Measurements from ENCODE around the gene KDM4C.
"Not testable (repeated sequence)": the region's sequence is repeated elsewhere in the genome, so short reads cannot be mapped to it uniquely, and the experiment has no call there.

Gene KDM4C

DNA sequence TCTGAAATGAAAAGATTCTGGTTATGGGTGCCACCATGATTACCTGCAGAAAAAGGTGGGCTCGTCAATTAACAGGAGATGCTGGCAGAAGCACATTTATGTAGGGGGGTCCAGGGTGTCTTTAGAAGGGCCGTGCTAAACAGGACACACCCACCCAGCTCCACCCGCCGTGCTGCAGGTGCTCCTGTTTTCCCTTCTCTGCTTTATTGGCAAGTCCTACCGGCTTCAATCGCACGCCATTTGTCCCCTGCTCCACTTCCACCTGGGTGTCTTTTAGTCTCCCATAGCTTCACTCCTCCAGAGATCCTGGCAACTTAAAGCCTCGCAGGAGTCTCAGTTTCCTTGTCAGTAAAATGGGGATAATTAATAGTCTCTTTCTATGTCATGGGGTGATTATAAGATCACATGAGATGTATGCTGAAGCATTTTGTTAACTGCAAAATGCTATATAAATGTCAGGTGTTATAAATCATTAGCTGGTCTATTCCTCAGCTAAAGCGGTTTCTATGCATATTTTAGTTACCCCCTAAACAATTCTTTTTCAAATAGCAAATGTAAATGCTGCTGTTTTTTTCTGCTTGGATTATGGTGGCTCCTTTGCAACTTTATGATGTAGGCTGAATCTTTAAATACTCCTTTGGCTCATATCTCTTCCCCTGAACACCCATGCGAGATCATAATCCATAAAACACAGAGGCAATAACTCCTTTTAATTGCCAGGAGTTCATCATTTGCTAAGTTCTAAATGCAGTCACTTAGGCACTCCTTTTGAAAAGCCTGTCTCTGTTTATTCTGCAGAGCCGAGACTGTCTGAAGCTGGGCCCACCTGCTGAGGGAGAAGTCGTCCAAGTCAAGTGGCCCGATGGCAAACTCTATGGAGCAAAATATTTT, 406.9 kb downstream of the KDM4C start:
- no peak for ATAC-seq
- Mint-ChIP-seq H3K9me3 (no peaks in the 10 kb centered on the region), H3K36me3 (peaks cover 68% of the 10 kb centered on the region), H3K4me3 (no peak overlapping the region), H3K27ac (peak overlapping the region; percentile 22), H3K4me1 (no peaks in the 10 kb centered on the region), H3K27me3 (no peaks in the 10 kb centered on the region)

DNA sequence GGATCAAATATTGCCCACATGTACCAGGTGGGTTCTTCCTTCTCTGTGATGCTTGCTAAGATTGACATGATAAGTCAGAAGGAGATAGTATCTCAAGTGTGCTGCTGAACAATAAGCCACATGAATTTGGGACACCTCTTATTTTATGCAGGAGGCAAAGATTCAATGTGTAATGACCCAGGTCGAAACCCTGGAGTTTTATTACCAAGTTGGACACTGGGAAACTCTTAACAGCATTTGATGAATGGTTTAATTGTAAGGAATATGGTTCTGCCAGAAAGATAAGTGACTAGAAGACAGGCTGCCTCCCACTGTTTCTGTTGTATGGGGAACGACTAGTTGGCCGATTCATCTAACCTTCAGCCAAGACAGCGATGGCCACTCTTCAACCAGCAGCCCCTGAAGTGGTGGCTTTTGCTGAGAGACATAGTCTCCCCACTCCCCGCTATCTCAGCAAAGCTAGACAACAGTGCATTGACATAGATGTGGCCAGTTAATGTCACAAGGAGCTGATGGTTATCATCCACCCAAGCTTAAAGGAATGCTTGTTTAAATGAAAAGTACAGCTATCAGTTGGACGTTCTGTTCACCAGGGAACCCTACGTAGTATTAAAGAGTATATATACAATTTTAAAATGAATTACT, 407.7 kb downstream of the KDM4C start:
- ATAC-seq, result no peak
- H3K4me1 Mint-ChIP-seq, result no peaks in the 10 kb centered on the region

DNA sequence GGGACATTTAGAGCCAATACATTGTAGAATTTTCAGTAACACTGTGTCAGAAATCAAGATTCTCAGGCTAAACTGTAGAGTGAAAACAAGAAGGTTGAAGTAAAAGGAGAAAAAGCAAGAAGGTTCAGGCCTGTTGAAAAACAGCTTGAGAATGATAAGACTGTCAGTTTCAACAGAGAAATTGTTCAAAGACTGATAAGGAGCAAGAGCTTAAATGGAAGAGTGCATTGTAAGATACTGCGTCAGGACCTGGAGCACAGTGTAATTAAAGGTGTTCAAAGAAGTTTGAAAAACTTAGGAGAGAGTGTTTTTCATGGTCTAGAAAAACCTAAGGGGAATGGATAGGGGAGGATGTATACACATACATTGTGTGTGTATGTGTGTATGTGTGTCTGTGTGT, 408.3 kb downstream of the KDM4C start:
- no peaks in the 10 kb centered on the region for H3K27me3 Mint-ChIP-seq
- no peak for ATAC-seq
- H3K36me3 Mint-ChIP-seq, result peaks cover 67% of the 10 kb centered on the region
- H3K4me1 Mint-ChIP-seq, result no peaks in the 10 kb centered on the region
- H3K9me3 Mint-ChIP-seq, result no peaks in the 10 kb centered on the region
- H3K27ac Mint-ChIP-seq, result no peak overlapping the region
- H3K4me3 Mint-ChIP-seq, result no peak overlapping the region

More for the DNA sequence above, 407.7 kb downstream of the KDM4C start:
- no peak overlapping the region for H3K4me3 Mint-ChIP-seq
- H3K9me3 Mint-ChIP-seq, result no peaks in the 10 kb centered on the region
- peak overlapping the region; percentile 22 for H3K27ac Mint-ChIP-seq
- H3K36me3 Mint-ChIP-seq, result peaks cover 66% of the 10 kb centered on the region
- H3K27me3 Mint-ChIP-seq, result no peaks in the 10 kb centered on the region

DNA sequence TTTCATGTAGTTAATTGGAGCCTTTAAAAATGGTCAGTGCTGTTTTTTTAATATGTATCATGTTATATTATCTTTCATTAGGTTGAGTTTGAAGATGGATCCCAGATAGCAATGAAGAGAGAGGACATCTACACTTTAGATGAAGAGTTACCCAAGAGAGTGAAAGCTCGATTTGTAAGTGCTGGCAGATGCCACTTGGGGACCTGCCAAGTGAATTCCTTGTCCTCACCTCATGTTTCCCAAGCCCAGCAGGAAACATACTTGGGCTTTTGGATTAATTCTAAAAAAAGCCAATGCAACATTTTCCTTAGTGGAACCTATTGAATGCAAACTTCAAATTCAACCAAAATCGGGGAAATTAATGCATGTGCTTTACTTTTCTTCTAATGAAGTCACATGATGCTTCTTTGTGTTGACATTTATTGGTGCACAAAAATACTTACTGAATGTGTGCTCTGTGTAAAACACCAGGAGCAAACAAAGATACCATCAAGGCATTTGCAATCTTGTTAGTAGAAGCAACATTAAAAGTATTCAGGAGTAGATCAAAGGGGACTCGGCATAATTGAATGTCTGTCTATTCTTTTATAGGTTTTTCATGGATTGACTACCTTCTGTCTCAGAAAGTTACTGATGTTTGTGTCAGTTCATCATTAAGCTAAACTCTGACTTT, 412.1 kb downstream of the KDM4C start:
- H3K9me3 Mint-ChIP-seq, result no peaks in the 10 kb centered on the region
- H3K27ac Mint-ChIP-seq, result no peak overlapping the region
- no peak overlapping the region for H3K4me3 Mint-ChIP-seq
- ATAC-seq, result no peak
- no peaks in the 10 kb centered on the region for H3K4me1 Mint-ChIP-seq
- H3K36me3 Mint-ChIP-seq, result peaks cover 71% of the 10 kb centered on the region
- H3K27me3 Mint-ChIP-seq, result no peaks in the 10 kb centered on the region

DNA sequence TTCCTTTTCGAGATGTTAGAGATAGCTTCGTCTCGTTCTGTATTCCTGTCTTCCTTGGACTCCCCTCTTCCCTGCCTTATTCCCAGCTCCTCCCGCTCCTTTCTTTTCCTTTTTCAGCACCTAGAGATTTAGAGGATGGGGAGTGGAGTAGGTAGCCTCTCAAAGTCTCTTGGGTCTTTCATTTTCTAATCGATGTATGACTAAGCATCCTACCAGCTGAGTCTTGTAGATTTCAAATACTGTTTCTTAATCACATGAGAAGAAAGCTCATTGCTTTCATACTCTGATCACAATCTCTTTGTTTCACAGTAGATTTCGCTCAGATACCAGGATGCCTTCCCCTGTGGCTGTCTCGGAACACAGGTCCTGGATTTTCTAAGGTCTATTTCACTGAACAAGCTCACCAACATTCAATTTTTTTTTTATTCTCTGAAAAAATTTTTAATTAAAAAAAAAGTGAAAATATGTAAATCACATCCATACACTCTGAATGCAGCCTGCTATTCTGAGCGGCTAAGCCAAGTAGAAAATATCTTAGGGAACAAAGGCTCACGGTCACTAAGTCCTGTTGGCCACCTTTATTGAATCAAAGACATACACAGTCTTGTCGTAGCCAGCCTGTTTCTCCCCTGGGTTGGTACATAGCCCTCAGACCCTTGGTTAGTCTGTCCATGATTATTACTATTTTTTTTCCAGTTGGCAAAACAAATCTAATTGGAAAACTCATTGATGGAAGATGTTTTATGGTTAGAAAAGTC, 413.8 kb downstream of the KDM4C start:
- Mint-ChIP-seq H3K27me3 (no peaks in the 10 kb centered on the region), H3K27ac (no peak overlapping the region), H3K36me3 (peaks cover 67% of the 10 kb centered on the region), H3K4me1 (no peaks in the 10 kb centered on the region), H3K4me3 (no peak overlapping the region), H3K9me3 (no peaks in the 10 kb centered on the region)
- no peak for ATAC-seq

DNA sequence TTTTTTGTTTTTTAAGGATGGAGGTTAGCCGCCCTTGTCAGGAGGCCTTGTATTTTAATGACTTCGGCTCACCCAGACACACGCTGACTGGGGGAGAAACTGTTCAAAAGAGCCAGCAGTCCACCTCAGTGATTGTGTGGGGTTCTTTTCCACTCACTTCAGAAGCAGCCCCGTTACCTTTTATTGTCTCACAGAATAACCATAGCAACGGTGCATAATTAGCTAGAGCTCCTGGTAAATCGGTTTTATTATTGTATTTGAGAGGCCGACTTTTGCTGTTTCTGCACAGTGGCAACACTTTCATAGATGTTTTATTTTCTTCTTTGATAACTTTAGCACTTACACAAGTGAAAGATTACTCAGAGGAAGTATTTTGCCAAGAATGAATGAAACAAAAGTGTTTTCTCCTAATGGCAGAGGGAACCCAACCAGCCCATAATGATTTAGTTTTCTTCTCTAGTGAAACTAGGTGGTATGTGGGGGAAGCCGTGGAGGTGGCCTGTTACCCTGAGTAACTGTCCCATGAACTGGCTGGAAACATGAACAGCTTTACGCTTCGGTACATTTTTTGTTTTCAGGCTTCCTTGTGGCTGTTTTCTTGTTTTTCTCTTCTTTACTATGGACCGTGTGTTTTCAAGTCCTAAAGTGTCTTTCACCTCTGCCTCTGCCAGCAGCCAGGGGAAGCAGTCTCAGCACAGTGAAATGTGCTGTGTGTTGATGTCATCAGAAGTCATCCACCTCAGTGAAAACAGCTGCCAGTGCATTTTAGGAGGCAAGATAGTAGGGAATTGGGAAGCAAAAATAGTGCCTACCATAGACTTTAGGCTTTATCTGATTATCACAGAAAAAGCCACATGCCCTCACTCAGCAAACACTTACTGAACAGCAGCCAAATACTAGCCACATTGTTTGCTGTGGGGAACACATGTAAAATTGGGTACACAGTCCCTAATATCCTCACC, 414.7 kb downstream of the KDM4C start:
- Mint-ChIP-seq H3K36me3 (peaks cover 67% of the 10 kb centered on the region), H3K27me3 (no peaks in the 10 kb centered on the region), H3K4me3 (no peak overlapping the region), H3K4me1 (no peaks in the 10 kb centered on the region), H3K27ac (no peak overlapping the region), H3K9me3 (no peaks in the 10 kb centered on the region)
- no peak for ATAC-seq

DNA sequence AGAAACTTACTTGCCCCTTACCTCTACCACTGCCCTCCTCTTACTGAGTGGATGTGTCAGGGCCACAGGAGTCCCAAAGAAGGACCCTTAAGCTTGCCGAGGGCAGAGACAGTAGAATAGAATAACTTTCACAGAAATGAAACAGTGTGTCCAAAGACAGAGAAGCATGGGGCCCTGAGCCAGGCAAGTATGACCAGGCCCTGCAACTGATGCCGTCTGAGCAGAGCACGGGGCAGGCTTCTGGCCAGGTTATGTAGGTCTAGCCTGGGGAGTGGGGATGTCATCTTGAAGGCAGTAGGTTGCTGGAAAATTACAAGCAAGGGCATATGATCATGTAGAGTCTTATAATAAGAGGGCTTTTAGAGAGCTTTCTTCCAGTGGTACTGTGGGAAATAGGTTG, 415.4 kb downstream of the KDM4C start:
- Mint-ChIP-seq H3K27me3 (no peaks in the 10 kb centered on the region), H3K4me1 (peaks cover 6% of the 10 kb centered on the region), H3K36me3 (peaks cover 71% of the 10 kb centered on the region), H3K27ac (peak overlapping the region; percentile 6), H3K9me3 (peaks cover 3% of the 10 kb centered on the region), H3K4me3 (no peak overlapping the region)
- no peak for ATAC-seq

DNA sequence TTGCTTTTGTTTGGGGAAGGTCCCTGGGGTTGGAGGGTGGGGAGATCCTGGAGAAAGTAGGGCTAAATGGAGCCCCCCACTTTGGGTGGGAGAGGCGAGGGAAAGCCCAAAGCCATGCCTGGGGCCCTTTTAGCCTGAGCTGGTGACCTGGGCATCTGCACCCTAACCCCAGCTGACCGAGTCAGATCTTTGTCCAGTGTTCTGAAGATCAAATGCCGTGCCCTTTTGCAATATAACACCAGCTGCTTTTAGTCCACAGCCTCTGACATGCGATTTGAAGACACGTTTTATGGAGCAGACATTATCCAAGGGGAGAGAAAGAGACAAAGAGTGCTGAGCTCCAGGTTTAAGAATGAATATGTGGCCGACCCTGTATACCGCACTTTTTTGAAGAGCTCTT, 416.5 kb downstream of the KDM4C start:
- H3K36me3 Mint-ChIP-seq, result peaks cover 76% of the 10 kb centered on the region
- H3K4me1 Mint-ChIP-seq, result peaks cover 12% of the 10 kb centered on the region
- no peak overlapping the region for H3K4me3 Mint-ChIP-seq
- H3K9me3 Mint-ChIP-seq, result peaks cover 6% of the 10 kb centered on the region
- no peak overlapping the region for H3K27ac Mint-ChIP-seq
- no peak for ATAC-seq
- H3K27me3 Mint-ChIP-seq, result no peaks in the 10 kb centered on the region

DNA sequence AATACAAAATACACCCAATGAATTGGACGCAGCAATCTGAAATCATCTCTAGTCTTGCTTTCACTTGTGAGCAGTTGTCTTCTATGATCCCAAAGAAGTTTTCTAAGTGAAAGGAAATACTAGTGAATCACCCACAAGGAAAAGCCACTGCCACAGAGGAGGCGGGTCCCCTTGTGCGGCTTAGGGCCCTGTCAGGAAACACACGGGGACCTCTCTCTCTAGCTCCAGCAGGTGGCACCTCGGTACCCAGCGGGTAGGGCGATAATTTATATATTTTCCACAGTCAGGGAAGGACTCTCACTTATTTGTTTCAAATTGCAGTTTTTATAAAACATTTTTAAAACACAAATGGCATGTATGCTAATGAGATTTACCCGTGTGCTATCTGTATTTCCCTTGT, 417.1 kb downstream of the KDM4C start:
- no peak for ATAC-seq
- Mint-ChIP-seq H3K4me3 (no peak overlapping the region), H3K36me3 (peaks cover 76% of the 10 kb centered on the region), H3K9me3 (peaks cover 6% of the 10 kb centered on the region), H3K4me1 (peaks cover 12% of the 10 kb centered on the region), H3K27me3 (no peaks in the 10 kb centered on the region), H3K27ac (no peak overlapping the region)

DNA sequence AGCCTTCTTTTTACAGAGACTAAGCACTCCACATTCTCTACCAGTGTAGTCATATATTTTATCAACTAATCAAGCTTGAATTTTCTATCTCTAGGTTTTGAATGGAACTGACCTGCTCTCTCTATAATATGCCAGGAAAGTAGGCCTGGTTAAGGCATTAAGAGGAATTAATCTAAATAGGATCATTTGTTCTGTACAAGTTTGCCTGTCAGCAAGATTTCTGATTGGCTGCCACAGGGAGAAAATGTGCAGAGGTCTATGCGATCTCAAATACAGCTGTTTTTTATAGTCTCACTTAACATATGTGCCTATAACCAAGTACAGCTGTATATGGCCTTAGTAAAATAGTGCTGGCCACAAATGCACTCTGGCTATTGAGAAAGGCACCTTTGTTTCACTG, 418.8 kb downstream of the KDM4C start:
- Mint-ChIP-seq H3K4me3 (no peak overlapping the region), H3K36me3 (peaks cover 76% of the 10 kb centered on the region), H3K27me3 (no peaks in the 10 kb centered on the region), H3K27ac (no peak overlapping the region), H3K4me1 (peaks cover 12% of the 10 kb centered on the region), H3K9me3 (peaks cover 6% of the 10 kb centered on the region)
- no peak for ATAC-seq

DNA sequence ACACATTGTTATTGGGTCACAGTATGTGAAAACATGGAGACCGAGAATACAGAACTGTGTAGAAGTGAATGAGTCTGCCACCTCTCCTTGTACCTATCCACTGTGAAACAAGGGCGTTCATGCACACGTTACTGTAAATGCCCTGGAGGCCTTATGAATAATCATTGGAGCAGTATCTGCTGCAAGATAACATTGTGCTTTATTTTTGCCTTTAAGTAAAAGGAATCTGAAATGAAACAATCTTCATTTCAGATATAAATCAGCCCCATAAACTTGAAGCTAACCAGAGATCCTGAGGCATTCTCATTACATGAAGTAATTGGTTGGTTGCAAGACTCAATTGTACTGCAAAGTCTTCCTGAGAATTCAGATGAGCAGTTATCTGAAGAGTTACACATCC, 419.6 kb downstream of the KDM4C start:
- no peaks in the 10 kb centered on the region for H3K27me3 Mint-ChIP-seq
- H3K4me1 Mint-ChIP-seq, result peaks cover 12% of the 10 kb centered on the region
- peaks cover 8% of the 10 kb centered on the region for H3K9me3 Mint-ChIP-seq
- ATAC-seq, result no peak
- no peak overlapping the region for H3K4me3 Mint-ChIP-seq
- H3K36me3 Mint-ChIP-seq, result peaks cover 83% of the 10 kb centered on the region
- no peak overlapping the region for H3K27ac Mint-ChIP-seq

DNA sequence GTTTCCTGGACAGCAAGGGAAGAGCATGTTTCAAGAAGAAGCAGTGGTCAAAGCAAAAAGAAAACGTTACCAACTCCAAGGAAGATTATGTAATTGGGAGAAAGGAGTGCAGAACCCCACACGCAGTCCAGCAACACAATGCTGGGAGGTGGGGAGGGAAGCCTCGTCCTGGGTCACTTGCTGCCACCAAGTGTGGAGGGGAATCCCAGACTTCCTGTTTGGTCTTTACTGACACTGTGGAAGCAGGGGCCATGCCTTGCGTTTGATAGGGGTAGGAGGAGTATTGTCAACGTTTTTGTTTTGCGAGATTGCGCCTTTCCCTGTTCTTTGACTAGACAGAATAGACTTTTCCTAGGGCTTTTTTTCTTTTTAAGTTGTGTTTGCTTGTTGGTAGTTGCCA, 421.0 kb downstream of the KDM4C start:
- Mint-ChIP-seq H3K9me3 (peaks cover 11% of the 10 kb centered on the region), H3K27ac (no peak overlapping the region), H3K4me1 (peaks cover 12% of the 10 kb centered on the region), H3K27me3 (no peaks in the 10 kb centered on the region), H3K4me3 (no peak overlapping the region), H3K36me3 (peaks cover 83% of the 10 kb centered on the region)
- peak; percentile 59 for ATAC-seq

DNA sequence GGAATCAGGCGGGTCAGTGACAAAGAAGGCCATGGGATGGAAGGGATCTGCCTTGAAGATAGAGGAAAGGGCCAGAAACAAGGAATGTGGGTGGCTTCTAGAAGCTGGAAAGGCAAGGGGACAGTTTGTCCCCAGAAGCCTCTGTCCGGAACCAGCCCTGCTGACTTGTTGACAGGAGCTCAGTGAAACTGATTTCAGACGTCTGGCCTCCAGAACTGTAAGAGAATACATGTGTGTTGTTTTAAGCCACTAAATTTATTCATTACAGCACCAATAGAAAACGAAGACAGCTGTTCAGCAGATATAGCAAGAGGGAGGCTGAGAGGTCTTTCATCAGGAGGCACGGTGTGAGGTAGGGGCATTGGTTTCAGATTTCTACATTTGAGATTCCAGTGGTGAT, 422.5 kb downstream of the KDM4C start:
- Mint-ChIP-seq H3K9me3 (peaks cover 13% of the 10 kb centered on the region), H3K4me3 (no peak overlapping the region), H3K27ac (no peak overlapping the region), H3K4me1 (peaks cover 12% of the 10 kb centered on the region), H3K36me3 (peaks cover 74% of the 10 kb centered on the region), H3K27me3 (no peaks in the 10 kb centered on the region)
- ATAC-seq, result no peak

DNA sequence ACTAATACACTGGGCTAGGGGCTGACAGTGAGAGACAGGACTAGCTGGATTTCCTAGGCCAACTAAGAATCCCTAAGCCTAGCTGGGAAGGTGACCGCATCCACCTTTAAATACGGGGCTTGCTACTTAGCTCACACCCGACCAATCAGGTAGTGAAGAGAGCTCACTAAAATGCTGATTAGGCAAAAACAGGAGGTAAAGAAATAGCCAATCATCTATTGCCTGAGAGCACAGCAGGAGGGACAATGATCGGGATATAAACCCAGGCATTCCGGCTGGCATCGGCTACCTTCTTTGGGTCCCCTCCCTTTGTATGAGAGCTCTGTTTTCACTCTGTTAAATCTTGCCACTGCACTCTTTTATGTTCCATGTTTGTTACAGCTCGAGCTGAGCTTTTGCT, 425.4 kb downstream of the KDM4C start:
- H3K27me3 Mint-ChIP-seq, H3K4me3 Mint-ChIP-seq, H3K27ac Mint-ChIP-seq, H3K4me1 Mint-ChIP-seq, ATAC-seq: not testable (repeated sequence)
- peaks cover 82% of the 10 kb centered on the region for H3K36me3 Mint-ChIP-seq
- peaks cover 17% of the 10 kb centered on the region for H3K9me3 Mint-ChIP-seq

Measured in stimulated activated memory B cell treated with anti-CD40 and anti-IgM and Interleukin-4, amounts not matched to agents 10 μg/mL and 1 μg/mL and 100 μg/mL, for 72 hours (primary cell).